Prostate gland (tissue), 2 donors: ENCODE results near the gene CNTRL. TPM values are rescaled to one million over a fixed set of nuclear protein-coding genes. Genes with fewer than 3 reads are reported as not detected.

ENCODE experiments used
- DNase-seq: peaks from one replicate; pipeline ENCODE4 v3.0.0-alpha.2; 2019; ENCODE audit warnings: low spot score
- H3K27ac ChIP-seq, 2 donors: fragments of 200-600 bp; sonication (generic); 2 replicates each; pipeline ENCODE4 v1.5.1; 2017 to 2019
- H3K27me3 ChIP-seq: fragments of 200-600 bp; sonication (generic); replicated peaks from 2 replicates; pipeline ENCODE4 v1.5.1; 2019; ENCODE audit not compliant: insufficient read depth
- H3K36me3 ChIP-seq, 2 donors: fragments of 200-600 bp; sonication (generic); 1 replicate in 1 of 2; 2 replicates in 1 of 2; pipeline versions ENCODE4 v1.5.1 to v1.8.1; 2017 to 2019
- H3K4me1 ChIP-seq: fragments of 200-600 bp; sonication (generic); replicated peaks from 2 replicates; pipeline ENCODE4 v1.5.1; 2019
- H3K4me3 ChIP-seq, 2 donors: fragments of 200-600 bp; sonication (generic); 2 replicates each; pipeline ENCODE4 v1.5.1; 2017 to 2019
- H3K9me3 ChIP-seq: fragments of 200-600 bp; sonication (generic); 2 replicates; pipeline ENCODE4 v1.5.1; 2017
- CTCF ChIP-seq, 4 experiments: fragments of 200-600 bp in 2 of 4; fragments of 450-650 bp in 2 of 4; sonication (generic) in 2 of 4; IDR thresholded peaks; 1 replicate in 3 of 4; 2 replicates in 1 of 4; pipeline ENCODE4 v1.5.1; 2016 to 2019; ENCODE audit warnings: antibody characterized with exemption in 4 of 4, mild to moderate bottlenecking in 2 of 4, moderate library complexity in 2 of 4
- POLR2A ChIP-seq: fragments of 450-650 bp; IDR thresholded peaks from one replicate; pipeline ENCODE4 v1.6.1; 2016; ENCODE audit warnings: antibody characterized with exemption, mild to moderate bottlenecking
- POLR2AphosphoS5 ChIP-seq: sonication (generic); formaldehyde crosslinking; IDR thresholded peaks from one replicate; pipeline ENCODE4 v1.6.1; 2017; ENCODE audit warnings: antibody characterized with exemption
- WGBS: methylation state at CpG from one replicate; pipeline ENCODE4 v1.1.5; 2018; 5-methylcytosine and 5-hydroxymethylcytosine counted together
- intact Hi-C: fragments of 100-400 bp; cut with DNase I; formaldehyde crosslinking; loops from one replicate; pipeline ENCODE4 v1.14.2; 2022
- total RNA-seq, 2 donors: library from RNA; depleted of rRNA; stranded (reverse); fragments of >200 nt; gene quantifications; one replicate each; pipeline ENCODE4 v1.1.0, GENCODE V29; 2016

Gene CNTRL
- total RNA-seq, 2 donors from 2014 or later = 10.3 to 21.9 TPM

- H3K4me3 ChIP-seq = no peak overlapping the region
- intact Hi-C loops = no loop called here
- no peaks in the 10 kb centered on the region for H3K36me3 ChIP-seq
- DNase-seq = no peak
- H3K4me1 ChIP-seq = no peaks in the 10 kb centered on the region
- H3K9me3 ChIP-seq = no peaks in the 10 kb centered on the region
- H3K27me3 ChIP-seq = no peaks in the 10 kb centered on the region
- TF ChIP-seq CTCF (IDR thresholded peaks at IDR 0.05) = no peak
- no peak overlapping the region for H3K27ac ChIP-seq
- 66% methylated on average over 2 of the region's 2 CpGs for WGBS
These were observed 36.4 kb upstream of the CNTRL start for GRCh38 chr9:121038362-121038761.

GRCh38 chr9:121038804-121039203 lies 36.0 kb upstream of the CNTRL start:
- Histone ChIP-seq H3K9me3 (no peaks in the 10 kb centered on the region), H3K27ac (no peak overlapping the region), H3K4me1 (no peaks in the 10 kb centered on the region), H3K4me3 (no peak overlapping the region), H3K27me3 (no peaks in the 10 kb centered on the region), H3K36me3 (no peaks in the 10 kb centered on the region)
- TF ChIP-seq POLR2A (no peak), CTCF (IDR thresholded peaks at IDR 0.05) (no peak), POLR2AphosphoS5 (no peak)
- intact Hi-C loops = no loop called here
- no peak for DNase-seq

- no peak overlapping the region for H3K4me3 ChIP-seq
- no peaks in the 10 kb centered on the region for H3K36me3 ChIP-seq
- intact Hi-C loops = no loop called here
- no peaks in the 10 kb centered on the region for H3K27me3 ChIP-seq
- WGBS = 100% methylated on average over 2 of the region's 2 CpGs
- H3K9me3 ChIP-seq = no peaks in the 10 kb centered on the region
- no peaks in the 10 kb centered on the region for H3K4me1 ChIP-seq
- no peak overlapping the region for H3K27ac ChIP-seq
- DNase-seq = no peak
- no peak for TF ChIP-seq CTCF (IDR thresholded peaks at IDR 0.05)
- no peak for TF ChIP-seq POLR2AphosphoS5
- no peak for TF ChIP-seq POLR2A
These were observed 26.6 kb upstream of the CNTRL start for GRCh38 chr9:121048175-121048574.

GRCh38 chr9:121048618-121049017 lies 26.1 kb upstream of the CNTRL start:
- intact Hi-C loops = no loop called here
- no peaks in the 10 kb centered on the region for H3K9me3 ChIP-seq
- DNase-seq = no peak
- H3K27me3 ChIP-seq = no peaks in the 10 kb centered on the region
- H3K36me3 ChIP-seq = no peaks in the 10 kb centered on the region
- TF ChIP-seq POLR2A (no peak), POLR2AphosphoS5 (no peak), CTCF (IDR thresholded peaks at IDR 0.05) (no peak)
- H3K4me1 ChIP-seq = no peaks in the 10 kb centered on the region
- no peak overlapping the region for H3K4me3 ChIP-seq
- no peak overlapping the region for H3K27ac ChIP-seq

- no peak within 1 kb of the TSS for H3K4me3 ChIP-seq
- no peaks in the 10 kb centered on the region for H3K9me3 ChIP-seq
- no peaks in the 10 kb centered on the region for H3K36me3 ChIP-seq
- DNase-seq = no peak
- TF ChIP-seq POLR2A = no peak
- TF ChIP-seq CTCF (IDR thresholded peaks at IDR 0.05) = no peak
- no peak for TF ChIP-seq POLR2AphosphoS5
- H3K4me1 ChIP-seq = no peaks in the 10 kb centered on the region
- H3K27me3 ChIP-seq = no peaks in the 10 kb centered on the region
- intact Hi-C loops = no loop called here
- WGBS = 78% methylated on average over 6 of the region's 6 CpGs
- no peak within 1 kb of the TSS for H3K27ac ChIP-seq
These were observed 24.4 kb upstream of the CNTRL start, which contains the start of gene C5 for GRCh38 chr9:121050128-121050988. TSS of gene C5 (minus strand) at chr9:121050275. CDS start at chr9:121050246, 29 bp downstream.
